NAMALWA (cell line): ENCODE measurements around the gene MRPL17.

Experiments
- DNase-seq: peaks from one replicate; pipeline ENCODE4 v3.0.0-alpha.2; 2015; ENCODE audit warnings: low spot score

The MRPL17 gene

GRCh38 chr11:6654281-6655019 is 28.7 kb downstream of the MRPL17 start:
- DNase-seq = no peak

GRCh38 chr11:6653656-6654055 is 29.5 kb downstream of the MRPL17 start:
- no peak for DNase-seq

GRCh38 chr11:6653097-6653496 is 30.0 kb downstream of the MRPL17 start:
- no peak for DNase-seq

- no peak for DNase-seq
Observed at GRCh38 chr11:6652182-6652581, 31.0 kb downstream of the MRPL17 start.

- no peak for DNase-seq
Observed at GRCh38 chr11:6650980-6651379, 32.2 kb downstream of the MRPL17 start.

- no peak for DNase-seq
Observed at GRCh38 chr11:6650104-6650503, 33.0 kb downstream of the MRPL17 start.

- no peak for DNase-seq
Observed at GRCh38 chr11:6648501-6648900, 34.6 kb downstream of the MRPL17 start.

- DNase-seq = no peak
Observed at GRCh38 chr11:6647836-6648235, 35.3 kb downstream of the MRPL17 start.

- DNase-seq = peak; percentile 49
Observed at GRCh38 chr11:6646918-6647679, 36.0 kb downstream of the MRPL17 start.

GRCh38 chr11:6646576-6646917 is 36.6 kb downstream of the MRPL17 start:
- no peak for DNase-seq

- DNase-seq = no peak
Observed at GRCh38 chr11:6646071-6646470, 37.1 kb downstream of the MRPL17 start.

- no peak for DNase-seq
Observed at GRCh38 chr11:6642957-6643356, 40.2 kb downstream of the MRPL17 start.

GRCh38 chr11:6640985-6641701 is 42.0 kb downstream of the MRPL17 start:
- no peak for DNase-seq

GRCh38 chr11:6640036-6640984 is 42.8 kb downstream of the MRPL17 start:
- DNase-seq = no peak

- no peak for DNase-seq
Observed at GRCh38 chr11:6638429-6638828, 44.7 kb downstream of the MRPL17 start.

- DNase-seq = no peak
Observed at GRCh38 chr11:6637871-6638270, 45.3 kb downstream of the MRPL17 start.

- no peak for DNase-seq
Observed at GRCh38 chr11:6636480-6636879, 46.7 kb downstream of the MRPL17 start.

GRCh38 chr11:6635082-6635932 is 47.8 kb downstream of the MRPL17 start:
- no peak for DNase-seq

- DNase-seq = no peak
Observed at GRCh38 chr11:6634534-6634933, 48.6 kb downstream of the MRPL17 start.

- no peak for DNase-seq
Observed at GRCh38 chr11:6633422-6634408, 49.4 kb downstream of the MRPL17 start.
